Measurements from ENCODE around the gene PELO. TPM values are rescaled to one million over a fixed set of nuclear protein-coding genes. Genes with fewer than 3 reads are reported as not detected.

The PELO gene
- total RNA-seq, 1 experiment from 2014 or later: 12.4 TPM

DNA sequence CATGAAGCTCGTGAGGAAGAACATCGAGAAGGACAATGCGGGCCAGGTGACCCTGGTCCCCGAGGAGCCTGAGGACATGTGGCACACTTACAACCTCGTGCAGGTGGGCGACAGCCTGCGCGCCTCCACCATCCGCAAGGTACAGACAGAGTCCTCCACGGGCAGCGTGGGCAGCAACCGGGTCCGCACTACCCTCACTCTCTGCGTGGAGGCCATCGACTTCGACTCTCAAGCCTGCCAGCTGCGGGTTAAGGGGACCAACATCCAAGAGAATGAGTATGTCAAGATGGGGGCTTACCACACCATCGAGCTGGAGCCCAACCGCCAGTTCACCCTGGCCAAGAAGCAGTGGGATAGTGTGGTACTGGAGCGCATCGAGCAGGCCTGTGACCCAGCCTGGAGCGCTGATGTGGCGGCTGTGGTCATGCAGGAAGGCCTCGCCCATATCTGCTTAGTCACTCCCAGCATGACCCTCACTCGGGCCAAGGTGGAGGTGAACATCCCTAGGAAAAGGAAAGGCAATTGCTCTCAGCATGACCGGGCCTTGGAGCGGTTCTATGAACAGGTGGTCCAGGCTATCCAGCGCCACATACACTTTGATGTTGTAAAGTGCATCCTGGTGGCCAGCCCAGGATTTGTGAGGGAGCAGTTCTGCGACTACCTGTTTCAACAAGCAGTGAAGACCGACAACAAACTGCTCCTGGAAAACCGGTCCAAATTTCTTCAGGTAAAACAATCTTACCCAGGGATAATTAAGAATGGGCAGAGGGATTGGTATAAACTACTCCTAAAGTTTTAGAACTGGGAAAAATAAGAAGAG, 12.9 kb downstream of the PELO start:
- H3K27me3 ChIP-seq (ENCODE audit: control insufficient read depth, insufficient read depth, low read length): no peaks in the 10 kb centered on the region
- ChIA-PET CTCF (interaction anchor here (2.1 kb wide), 1 partner anchor 115 kb away, joined by 7 read pairs; no protein-coding TSS in a partner anchor), POLR2A (no interaction called here)
- no peaks in the 10 kb centered on the region for H3K9me3 ChIP-seq (ENCODE audit: control insufficient read depth, insufficient read depth, low read depth, low read length)
- peaks cover 28% of the 10 kb centered on the region for H3K4me1 ChIP-seq (ENCODE audit: control insufficient read depth, insufficient read depth, low read length)
- H3K36me3 ChIP-seq (ENCODE audit: control insufficient read depth, insufficient read depth, low read length): peaks cover 23% of the 10 kb centered on the region
- DNase-seq (ENCODE audit: low read depth, low spot score) (peak; percentile 46), ATAC-seq (peak; percentile 78)
- peak overlapping the region; percentile 86 for H3K27ac ChIP-seq (ENCODE audit: low read length)
- intact Hi-C loops (cut with micrococcal nuclease; ENCODE audit: unreplicated experiment) (no loop called here), in situ Hi-C loops (cut with HindIII; ENCODE audit: low pct_unique_long_range_greater_than_20kb, low sequenced_read_pairs) (no loop called here)
- TF ChIP-seq TCF7L2 (IDR thresholded peaks at IDR 0.05; ENCODE audit: low read depth, low read length) (peak; percentile 68), SIN3A (IDR thresholded peaks at IDR 0.05; ENCODE audit: borderline replicate concordance, insufficient read depth, low read depth, low read length) (no peak)
- peak overlapping the region; percentile 73 to 94 for H3K4me3 ChIP-seq (ENCODE audit: low read depth in 2 of 2, low read length in 2 of 2)
- no TSS peak for BruUV-seq (replicated peaks)

DNA sequence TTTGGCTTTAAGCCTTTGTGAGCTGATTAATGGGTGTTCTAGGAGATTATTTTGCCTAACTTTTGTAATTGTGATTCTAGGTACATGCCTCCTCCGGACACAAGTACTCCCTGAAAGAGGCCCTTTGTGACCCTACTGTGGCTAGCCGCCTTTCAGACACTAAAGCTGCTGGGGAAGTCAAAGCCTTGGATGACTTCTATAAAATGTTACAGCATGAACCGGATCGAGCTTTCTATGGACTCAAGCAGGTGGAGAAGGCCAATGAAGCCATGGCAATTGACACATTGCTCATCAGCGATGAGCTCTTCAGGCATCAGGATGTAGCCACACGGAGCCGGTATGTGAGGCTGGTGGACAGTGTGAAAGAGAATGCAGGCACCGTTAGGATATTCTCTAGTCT, 13.6 kb downstream of the PELO start:
- POLR2A ChIA-PET: no interaction called here
- TF ChIP-seq, protein P1, sequence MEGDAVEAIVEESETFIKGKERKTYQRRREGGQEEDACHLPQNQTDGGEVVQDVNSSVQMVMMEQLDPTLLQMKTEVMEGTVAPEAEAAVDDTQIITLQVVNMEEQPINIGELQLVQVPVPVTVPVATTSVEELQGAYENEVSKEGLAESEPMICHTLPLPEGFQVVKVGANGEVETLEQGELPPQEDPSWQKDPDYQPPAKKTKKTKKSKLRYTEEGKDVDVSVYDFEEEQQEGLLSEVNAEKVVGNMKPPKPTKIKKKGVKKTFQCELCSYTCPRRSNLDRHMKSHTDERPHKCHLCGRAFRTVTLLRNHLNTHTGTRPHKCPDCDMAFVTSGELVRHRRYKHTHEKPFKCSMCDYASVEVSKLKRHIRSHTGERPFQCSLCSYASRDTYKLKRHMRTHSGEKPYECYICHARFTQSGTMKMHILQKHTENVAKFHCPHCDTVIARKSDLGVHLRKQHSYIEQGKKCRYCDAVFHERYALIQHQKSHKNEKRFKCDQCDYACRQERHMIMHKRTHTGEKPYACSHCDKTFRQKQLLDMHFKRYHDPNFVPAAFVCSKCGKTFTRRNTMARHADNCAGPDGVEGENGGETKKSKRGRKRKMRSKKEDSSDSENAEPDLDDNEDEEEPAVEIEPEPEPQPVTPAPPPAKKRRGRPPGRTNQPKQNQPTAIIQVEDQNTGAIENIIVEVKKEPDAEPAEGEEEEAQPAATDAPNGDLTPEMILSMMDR (IDR thresholded peaks at IDR 0.05): no peak
- no peak for TF ChIP-seq POLR2AphosphoS5 (IDR thresholded peaks at IDR 0.05; ENCODE audit: low read depth, low read length)
- no peak for TF ChIP-seq SIN3A (IDR thresholded peaks at IDR 0.05; ENCODE audit: borderline replicate concordance, insufficient read depth, low read depth, low read length)
- no peak for TF ChIP-seq TCF7L2 (IDR thresholded peaks at IDR 0.05; ENCODE audit: low read depth, low read length)
- TF ChIP-seq, protein P2, sequence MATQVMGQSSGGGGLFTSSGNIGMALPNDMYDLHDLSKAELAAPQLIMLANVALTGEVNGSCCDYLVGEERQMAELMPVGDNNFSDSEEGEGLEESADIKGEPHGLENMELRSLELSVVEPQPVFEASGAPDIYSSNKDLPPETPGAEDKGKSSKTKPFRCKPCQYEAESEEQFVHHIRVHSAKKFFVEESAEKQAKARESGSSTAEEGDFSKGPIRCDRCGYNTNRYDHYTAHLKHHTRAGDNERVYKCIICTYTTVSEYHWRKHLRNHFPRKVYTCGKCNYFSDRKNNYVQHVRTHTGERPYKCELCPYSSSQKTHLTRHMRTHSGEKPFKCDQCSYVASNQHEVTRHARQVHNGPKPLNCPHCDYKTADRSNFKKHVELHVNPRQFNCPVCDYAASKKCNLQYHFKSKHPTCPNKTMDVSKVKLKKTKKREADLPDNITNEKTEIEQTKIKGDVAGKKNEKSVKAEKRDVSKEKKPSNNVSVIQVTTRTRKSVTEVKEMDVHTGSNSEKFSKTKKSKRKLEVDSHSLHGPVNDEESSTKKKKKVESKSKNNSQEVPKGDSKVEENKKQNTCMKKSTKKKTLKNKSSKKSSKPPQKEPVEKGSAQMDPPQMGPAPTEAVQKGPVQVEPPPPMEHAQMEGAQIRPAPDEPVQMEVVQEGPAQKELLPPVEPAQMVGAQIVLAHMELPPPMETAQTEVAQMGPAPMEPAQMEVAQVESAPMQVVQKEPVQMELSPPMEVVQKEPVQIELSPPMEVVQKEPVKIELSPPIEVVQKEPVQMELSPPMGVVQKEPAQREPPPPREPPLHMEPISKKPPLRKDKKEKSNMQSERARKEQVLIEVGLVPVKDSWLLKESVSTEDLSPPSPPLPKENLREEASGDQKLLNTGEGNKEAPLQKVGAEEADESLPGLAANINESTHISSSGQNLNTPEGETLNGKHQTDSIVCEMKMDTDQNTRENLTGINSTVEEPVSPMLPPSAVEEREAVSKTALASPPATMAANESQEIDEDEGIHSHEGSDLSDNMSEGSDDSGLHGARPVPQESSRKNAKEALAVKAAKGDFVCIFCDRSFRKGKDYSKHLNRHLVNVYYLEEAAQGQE (IDR thresholded peaks at IDR 0.05; ENCODE audit: insufficient read depth in 1 of 2, low read depth in 2 of 2, low read length in 1 of 2): no peak

More for the DNA sequence above, 13.6 kb downstream of the PELO start:
- in situ Hi-C loops (cut with HindIII; ENCODE audit: low pct_unique_long_range_greater_than_20kb, low sequenced_read_pairs) (no loop called here), intact Hi-C loops (cut with micrococcal nuclease; ENCODE audit: unreplicated experiment) (no loop called here)
- Histone ChIP-seq H3K4me1 (ENCODE audit: control insufficient read depth, insufficient read depth, low read length) (peaks cover 28% of the 10 kb centered on the region), H3K4me3 (ENCODE audit: low read depth in 2 of 2, low read length in 2 of 2) (peak overlapping the region; percentile 73 to 94), H3K27ac (ENCODE audit: low read length) (peak overlapping the region; percentile 86), H3K9me3 (ENCODE audit: control insufficient read depth, insufficient read depth, low read depth, low read length) (no peaks in the 10 kb centered on the region), H3K27me3 (ENCODE audit: control insufficient read depth, insufficient read depth, low read length) (no peaks in the 10 kb centered on the region), H3K36me3 (ENCODE audit: control insufficient read depth, insufficient read depth, low read length) (peaks cover 23% of the 10 kb centered on the region)
- DNase-seq (ENCODE audit: low read depth, low spot score) (no peak), ATAC-seq (no peak)
- CTCF ChIA-PET: no interaction called here
- TSS peak; percentile 81 for BruUV-seq (replicated peaks)
